H9 (cell line): ENCODE measurements around the gene FGA. TPM values are rescaled to one million over a fixed set of nuclear protein-coding genes. Genes with fewer than 3 reads are reported as not detected.

ENCODE experiments used
- DNase-seq: peaks from one replicate; pipeline ENCODE4 v3.0.0-alpha.2; 2017
- H2AFZ ChIP-seq: one replicate; pipeline ENCODE4 v1.6.1; 2013; ENCODE audit warnings: mild to moderate bottlenecking, low read length, control low read depth, moderate library complexity
- H2AK5ac ChIP-seq: 2 replicates; pipeline ENCODE4 v1.6.1; 2013; ENCODE audit warnings: low read length, control low read depth, mixed read lengths; ENCODE audit not compliant: insufficient read length
- H2BK120ac ChIP-seq: one replicate; pipeline ENCODE4 v1.6.1; 2013; ENCODE audit warnings: low read depth, mild to moderate bottlenecking, low read length, control low read depth, inconsistent platforms; ENCODE audit not compliant: poor library complexity, severe bottlenecking
- H2BK12ac ChIP-seq: 2 replicates; pipeline ENCODE4 v1.6.1; 2013; ENCODE audit warnings: low read length, control low read depth, mixed read lengths, low read depth; ENCODE audit not compliant: insufficient read length
- H2BK15ac ChIP-seq: 2 replicates; pipeline ENCODE4 v1.6.1; 2013; ENCODE audit warnings: low read depth, low read length, control low read depth
- H2BK20ac ChIP-seq: one replicate; pipeline ENCODE4 v1.6.1; 2013; ENCODE audit warnings: low read depth, mild to moderate bottlenecking, low read length, control low read depth, inconsistent platforms; ENCODE audit not compliant: poor library complexity, severe bottlenecking
- H2BK5ac ChIP-seq: 2 replicates; pipeline ENCODE4 v1.6.1; 2013; ENCODE audit warnings: low read length, control low read depth, mixed read lengths; ENCODE audit not compliant: insufficient read length
- H3K14ac ChIP-seq: 2 replicates; pipeline ENCODE4 v1.6.1; 2013; ENCODE audit warnings: low read length, control low read depth; ENCODE audit not compliant: insufficient read depth
- H3K18ac ChIP-seq: 2 replicates; pipeline ENCODE4 v1.6.1; 2013; ENCODE audit warnings: low read depth, mild to moderate bottlenecking, mixed read lengths, low read length, control low read depth; ENCODE audit not compliant: insufficient read length
- H3K23ac ChIP-seq: 2 replicates; pipeline ENCODE4 v1.6.1; 2013; ENCODE audit warnings: low read length, control low read depth, mixed read lengths, low read depth; ENCODE audit not compliant: insufficient read length
- H3K23me2 ChIP-seq: 2 replicates; pipeline ENCODE4 v1.6.1; 2013; ENCODE audit warnings: low read depth, mild to moderate bottlenecking, mixed read lengths, low read length, control low read depth; ENCODE audit not compliant: insufficient read length, poor library complexity, severe bottlenecking
- H3K27ac ChIP-seq: 2 replicates; pipeline ENCODE4 v1.5.1; 2013; ENCODE audit warnings: low read length, control low read depth, mixed read lengths, low read depth; ENCODE audit not compliant: insufficient read length
- H3K27me3 ChIP-seq: 2 replicates; pipeline ENCODE4 v1.6.1; 2013; ENCODE audit warnings: low read length, control low read depth, inconsistent platforms; ENCODE audit not compliant: insufficient read depth
- H3K4ac ChIP-seq: 2 replicates; pipeline ENCODE4 v1.6.1; 2013; ENCODE audit warnings: low read depth, mild to moderate bottlenecking, control low read depth, inconsistent platforms, low read length, moderate library complexity
- H3K4me1 ChIP-seq: 2 replicates; pipeline ENCODE4 v1.6.1; 2013; ENCODE audit warnings: low read length, control low read depth, inconsistent platforms; ENCODE audit not compliant: insufficient read depth
- H3K4me2 ChIP-seq: 2 replicates; pipeline ENCODE4 v1.6.1; 2013; ENCODE audit warnings: low read length, control low read depth, mixed read lengths; ENCODE audit not compliant: insufficient read length, insufficient read depth
- H3K56ac ChIP-seq: 2 replicates; pipeline ENCODE4 v1.6.1; 2013; ENCODE audit warnings: low read depth, mild to moderate bottlenecking, mixed read lengths, low read length, control low read depth; ENCODE audit not compliant: insufficient read length
- H3K79me1 ChIP-seq: 2 replicates; pipeline ENCODE4 v1.6.1; 2013; ENCODE audit warnings: low read depth, mild to moderate bottlenecking, moderate library complexity, low read length, control low read depth, inconsistent platforms; ENCODE audit not compliant: insufficient read depth, poor library complexity, severe bottlenecking
- H3K79me2 ChIP-seq: 2 replicates; pipeline ENCODE4 v1.6.1; 2013; ENCODE audit warnings: low read length, control low read depth, inconsistent platforms; ENCODE audit not compliant: insufficient read depth
- H3K9ac ChIP-seq: 2 replicates; pipeline ENCODE4 v1.6.1; 2013; ENCODE audit warnings: low read length, control low read depth, mixed read lengths; ENCODE audit not compliant: insufficient read length; ENCODE audit errors: extremely low read depth
- H3K9me3 ChIP-seq: one replicate; pipeline ENCODE4 v1.6.1; 2013; ENCODE audit warnings: low read depth, low read length, inconsistent platforms; ENCODE audit not compliant: control insufficient read depth
- H3T11ph ChIP-seq: one replicate; pipeline ENCODE4 v1.6.1; 2013; ENCODE audit warnings: mild to moderate bottlenecking, low read length, control low read depth, inconsistent platforms
- H4K20me1 ChIP-seq: one replicate; pipeline ENCODE4 v1.6.1; 2013; ENCODE audit not compliant: control insufficient read depth, insufficient read length, insufficient read depth
- H4K5ac ChIP-seq: 2 replicates; pipeline ENCODE4 v1.6.1; 2013; ENCODE audit warnings: low read depth, mild to moderate bottlenecking, mixed read lengths, low read length, control low read depth; ENCODE audit not compliant: insufficient read length
- H4K8ac ChIP-seq: replicated peaks from 2 replicates; pipeline ENCODE4 v1.6.1; 2013; ENCODE audit warnings: low read length, control low read depth, mixed read lengths, low read depth; ENCODE audit not compliant: insufficient read length
- H4K91ac ChIP-seq: 2 replicates; pipeline ENCODE4 v1.6.1; 2013; ENCODE audit warnings: low read depth, mild to moderate bottlenecking, moderate library complexity, mixed read lengths, low read length, control low read depth; ENCODE audit not compliant: insufficient read length
- H3K27ac Mint-ChIP-seq, 3 experiments: 2 replicates in 2 of 3; 3 replicates in 1 of 3; pipeline ENCODE4 v1.8.0; 2020 to 2021; ENCODE audit warnings: mixed read lengths in 3 of 3, mild to moderate bottlenecking in 1 of 3, moderate library complexity in 1 of 3
- H3K27me3 Mint-ChIP-seq: 2 replicates; pipeline ENCODE4 v1.8.0; 2021; ENCODE audit warnings: low read depth, mild to moderate bottlenecking, moderate library complexity, mixed read lengths
- H3K36me3 Mint-ChIP-seq, 3 experiments: 2 replicates in 2 of 3; 3 replicates in 1 of 3; pipeline ENCODE4 v1.8.0; 2020 to 2021; ENCODE audit warnings: low read depth in 3 of 3, mixed read lengths in 3 of 3; ENCODE audit not compliant: insufficient read depth in 1 of 3
- H3K4me1 Mint-ChIP-seq, 2 experiments: 2 replicates each; pipeline ENCODE4 v1.8.0; 2020; ENCODE audit warnings: mixed read lengths in 2 of 2
- H3K4me3 Mint-ChIP-seq, 2 experiments: 2 replicates in 1 of 2; 3 replicates in 1 of 2; pipeline ENCODE4 v1.8.0; 2020 to 2021; ENCODE audit warnings: mild to moderate bottlenecking in 2 of 2, mixed read lengths in 2 of 2, moderate library complexity in 1 of 2
- H3K9me3 Mint-ChIP-seq, 2 experiments: 2 replicates in 1 of 2; 3 replicates in 1 of 2; pipeline ENCODE4 v1.8.0; 2020; ENCODE audit warnings: mild to moderate bottlenecking in 2 of 2, mixed read lengths in 2 of 2, moderate library complexity in 1 of 2
- WGBS: extraction: QIAGEN DNeasy Blood & Tissue Kit; methylation state at CpG from one replicate; pipeline ENCODE4 v1.1.7; 2013; ENCODE audit warnings: missing lambda C conversion rate, low lambda C conversion rate, mixed read lengths; ENCODE audit not compliant: insufficient read length; ENCODE audit errors: extremely low coverage; 5-methylcytosine and 5-hydroxymethylcytosine counted together
- total RNA-seq: library from RNA; stranded (reverse); gene quantifications from 2 replicates; pipeline ENCODE4 v1.2.1, GENCODE V29; 2021
- TF ChIP-seq, protein P1 (sequence below): fragments of 200-600 bp; sonication (generic); conservative IDR thresholded peaks from 3 replicates; pipeline ENCODE4 v1.8.0; 2021; ENCODE audit warnings: antibody characterized with exemption, mild to moderate bottlenecking

FGA gene
- total RNA-seq, 1 experiment from 2014 or later, result not detected

GRCh38 chr4:154593868-154594267 is 3.3 kb upstream of the FGA start:
- no peak overlapping the region for H2BK15ac ChIP-seq
- no peaks in the 10 kb centered on the region for H3K79me1 ChIP-seq
- no peaks in the 10 kb centered on the region for H3K27me3 Mint-ChIP-seq
- H3K79me2 ChIP-seq, result no peaks in the 10 kb centered on the region
- no peak for DNase-seq
- no peak overlapping the region for H3K14ac ChIP-seq
- H3K9ac ChIP-seq, result no peak overlapping the region
- H2BK120ac ChIP-seq, result no peak overlapping the region
- H2AFZ ChIP-seq, result no peak overlapping the region
- H4K5ac ChIP-seq, result no peak overlapping the region
- no CpG with 5 or more reads among the region's 2 CpGs for WGBS
- H3K18ac ChIP-seq, result no peak overlapping the region
- H3K27ac Mint-ChIP-seq, result no peak overlapping the region
- no peak overlapping the region for H3K23ac ChIP-seq
- H3K4me3 Mint-ChIP-seq, result no peak overlapping the region
- no peak overlapping the region for H3K56ac ChIP-seq
- no peak overlapping the region for H3K27ac ChIP-seq
- no peak overlapping the region for H4K8ac ChIP-seq
- H4K20me1 ChIP-seq, result no peaks in the 10 kb centered on the region
- H3K23me2 ChIP-seq, result no peaks in the 10 kb centered on the region
- H3K9me3 ChIP-seq, result no peaks in the 10 kb centered on the region
- no peaks in the 10 kb centered on the region for H3K27me3 ChIP-seq
- no peaks in the 10 kb centered on the region for H3K36me3 Mint-ChIP-seq
- H4K91ac ChIP-seq, result no peak overlapping the region
- TF ChIP-seq, protein P1, sequence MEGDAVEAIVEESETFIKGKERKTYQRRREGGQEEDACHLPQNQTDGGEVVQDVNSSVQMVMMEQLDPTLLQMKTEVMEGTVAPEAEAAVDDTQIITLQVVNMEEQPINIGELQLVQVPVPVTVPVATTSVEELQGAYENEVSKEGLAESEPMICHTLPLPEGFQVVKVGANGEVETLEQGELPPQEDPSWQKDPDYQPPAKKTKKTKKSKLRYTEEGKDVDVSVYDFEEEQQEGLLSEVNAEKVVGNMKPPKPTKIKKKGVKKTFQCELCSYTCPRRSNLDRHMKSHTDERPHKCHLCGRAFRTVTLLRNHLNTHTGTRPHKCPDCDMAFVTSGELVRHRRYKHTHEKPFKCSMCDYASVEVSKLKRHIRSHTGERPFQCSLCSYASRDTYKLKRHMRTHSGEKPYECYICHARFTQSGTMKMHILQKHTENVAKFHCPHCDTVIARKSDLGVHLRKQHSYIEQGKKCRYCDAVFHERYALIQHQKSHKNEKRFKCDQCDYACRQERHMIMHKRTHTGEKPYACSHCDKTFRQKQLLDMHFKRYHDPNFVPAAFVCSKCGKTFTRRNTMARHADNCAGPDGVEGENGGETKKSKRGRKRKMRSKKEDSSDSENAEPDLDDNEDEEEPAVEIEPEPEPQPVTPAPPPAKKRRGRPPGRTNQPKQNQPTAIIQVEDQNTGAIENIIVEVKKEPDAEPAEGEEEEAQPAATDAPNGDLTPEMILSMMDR, result no peak
- H2BK5ac ChIP-seq, result no peak overlapping the region
- no peaks in the 10 kb centered on the region for H3K4me1 ChIP-seq
- no peaks in the 10 kb centered on the region for H3K9me3 Mint-ChIP-seq
- no peak overlapping the region for H2BK12ac ChIP-seq
- no peak overlapping the region for H2AK5ac ChIP-seq
- no peak overlapping the region for H3K4ac ChIP-seq
- no peak overlapping the region for H2BK20ac ChIP-seq
- no peak overlapping the region for H3T11ph ChIP-seq
- H3K4me1 Mint-ChIP-seq, result peaks cover 8 to 11% of the 10 kb centered on the region in 2 experiments
- no peak overlapping the region for H3K4me2 ChIP-seq
